WTC11 (cell line): ENCODE measurements around the gene VTI1A. TPM values are rescaled to one million over a fixed set of nuclear protein-coding genes. Genes with fewer than 3 reads are reported as not detected.

Source experiments
- ATAC-seq: fragments of 200-7000 bp; cut with Tn5 transposase; 2 replicates; pipeline ENCODE4 v1.10.0; 2021; ENCODE audit warnings: mild to moderate bottlenecking, moderate library complexity
- CTCF ChIA-PET: fragments of 300-600 bp; sonication (Branson Sonifier 250); formaldehyde crosslinking; loops from one replicate; lab custom pipeline; 2021; ENCODE audit warnings: antibody characterized with exemption; lab: Charles Lee
- POLR2A ChIA-PET: fragments of 350-600 bp; sonication (Branson Sonifier 250); formaldehyde crosslinking; loops from one replicate; lab custom pipeline; 2021; ENCODE audit warnings: antibody characterized with exemption; lab: Charles Lee
- DNase-seq: peaks from one replicate; pipeline ENCODE4 v3.0.0; 2021; ENCODE audit warnings: low spot score
- H3K27ac Mint-ChIP-seq: 2 replicates; pipeline ENCODE4 v1.8.0; 2021; ENCODE audit warnings: mixed read lengths
- H3K27me3 Mint-ChIP-seq: 2 replicates; pipeline ENCODE4 v1.8.0; 2021; ENCODE audit warnings: low read depth, mild to moderate bottlenecking, moderate library complexity, mixed read lengths
- H3K36me3 Mint-ChIP-seq: 2 replicates; pipeline ENCODE4 v1.8.0; 2021; ENCODE audit warnings: mixed read lengths
- H3K4me1 Mint-ChIP-seq: 2 replicates; pipeline ENCODE4 v1.8.0; 2022; ENCODE audit warnings: mixed read lengths
- H3K4me3 Mint-ChIP-seq: 2 replicates; pipeline ENCODE4 v1.8.0; 2021; ENCODE audit warnings: mild to moderate bottlenecking, moderate library complexity, mixed read lengths
- H3K9me3 Mint-ChIP-seq: 2 replicates; pipeline ENCODE4 v1.8.0; 2021; ENCODE audit warnings: mixed read lengths
- ARID4B ChIP-seq: sonication (generic); formaldehyde crosslinking; IDR thresholded peaks from 2 replicates; pipeline ENCODE4 v1.8.0; 2023; ENCODE audit warnings: missing genetic modification reagents, mild to moderate bottlenecking, borderline replicate concordance
- ATF3 ChIP-seq: sonication (generic); formaldehyde crosslinking; conservative IDR thresholded peaks from 2 replicates; pipeline ENCODE4 v1.8.1; 2022; ENCODE audit warnings: mild to moderate bottlenecking, missing genetic modification reagents
- E2F1 ChIP-seq: sonication (generic); formaldehyde crosslinking; IDR thresholded peaks from 2 replicates; pipeline ENCODE4 v1.8.0; 2022; ENCODE audit warnings: mild to moderate bottlenecking, missing genetic modification reagents
- E2F4 ChIP-seq: sonication (generic); formaldehyde crosslinking; IDR thresholded peaks from 2 replicates; pipeline ENCODE4 v1.8.1; 2022; ENCODE audit warnings: low read depth, mild to moderate bottlenecking, moderate library complexity, missing genetic modification reagents, borderline replicate concordance
- EMX1 ChIP-seq: fragments of 250-450 bp; sonication (Bioruptor Pico); IDR thresholded peaks from 2 replicates; pipeline ENCODE4 v1.8.0; 2021; ENCODE audit warnings: mild to moderate bottlenecking
- FOXK1 ChIP-seq: sonication (generic); formaldehyde crosslinking; IDR thresholded peaks from 2 replicates; pipeline ENCODE4 v1.8.0; 2022; ENCODE audit warnings: mild to moderate bottlenecking, moderate library complexity, missing genetic modification reagents
- JUN ChIP-seq: sonication (generic); formaldehyde crosslinking; IDR thresholded peaks from 2 replicates; pipeline ENCODE4 v1.8.0; 2023; ENCODE audit warnings: mild to moderate bottlenecking, missing genetic modification reagents
- MAX ChIP-seq: sonication (generic); formaldehyde crosslinking; IDR thresholded peaks from 2 replicates; pipeline ENCODE4 v1.8.0; 2022; ENCODE audit warnings: mild to moderate bottlenecking, missing genetic modification reagents
- MLX ChIP-seq: sonication (generic); formaldehyde crosslinking; IDR thresholded peaks from 2 replicates; pipeline ENCODE4 v1.8.1; 2023; ENCODE audit warnings: mild to moderate bottlenecking, missing genetic modification reagents, moderate library complexity
- MYBL2 ChIP-seq: sonication (generic); formaldehyde crosslinking; IDR thresholded peaks from 2 replicates; pipeline ENCODE4 v1.8.1; 2023; ENCODE audit warnings: mild to moderate bottlenecking, moderate library complexity, missing genetic modification reagents
- NFE2L1 ChIP-seq: sonication (generic); formaldehyde crosslinking; IDR thresholded peaks from 2 replicates; pipeline ENCODE4 v1.8.1; 2023; ENCODE audit warnings: missing genetic modification reagents
- NR2C2 ChIP-seq: sonication (generic); formaldehyde crosslinking; IDR thresholded peaks from 2 replicates; pipeline ENCODE4 v1.8.0; 2022; ENCODE audit warnings: mild to moderate bottlenecking, missing genetic modification reagents
- PRDM15 ChIP-seq: sonication (generic); formaldehyde crosslinking; IDR thresholded peaks from 2 replicates; pipeline ENCODE4 v1.8.0; 2022; ENCODE audit warnings: missing genetic modification reagents
- RORB ChIP-seq: fragments of 250-450 bp; sonication (Bioruptor Pico); IDR thresholded peaks from 2 replicates; pipeline ENCODE4 v1.9.0; 2021; ENCODE audit warnings: mild to moderate bottlenecking
- STAT6 ChIP-seq: sonication (generic); formaldehyde crosslinking; conservative IDR thresholded peaks from 2 replicates; pipeline ENCODE4 v1.8.1; 2023; ENCODE audit warnings: mild to moderate bottlenecking, low read depth, missing genetic modification reagents, moderate library complexity
- ZNF138 ChIP-seq: sonication (generic); formaldehyde crosslinking; conservative IDR thresholded peaks from 2 replicates; pipeline ENCODE4 v1.8.1; 2022; ENCODE audit warnings: mild to moderate bottlenecking, moderate library complexity, missing genetic modification reagents
- ZNF263 ChIP-seq: sonication (generic); formaldehyde crosslinking; IDR thresholded peaks from 2 replicates; pipeline ENCODE4 v1.8.1; 2022; ENCODE audit warnings: low read depth, mild to moderate bottlenecking, moderate library complexity, missing genetic modification reagents
- ZNF425 ChIP-seq: fragments of 250-450 bp; sonication (Bioruptor Pico); conservative IDR thresholded peaks from 2 replicates; pipeline ENCODE4 v1.9.0; 2021; ENCODE audit warnings: mild to moderate bottlenecking
- total RNA-seq: library from RNA; stranded (reverse); gene quantifications from 3 replicates; pipeline ENCODE4 v1.2.3, GENCODE V29; 2021

VTI1A gene
- total RNA-seq, 1 experiment from 2014 or later = 20.1 TPM

- TF ChIP-seq ZNF263 (CRISPR knock-in tag) (no peak), MYBL2 (CRISPR knock-in tag) (no peak), FOXK1 (CRISPR knock-in tag) (no peak), ATF3 (CRISPR knock-in tag) (no peak), ARID4B (CRISPR knock-in tag) (no peak), NFE2L1 (CRISPR knock-in tag) (no peak), EMX1 (CRISPR knock-in tag) (no peak), RORB (CRISPR knock-in tag) (no peak), NR2C2 (no peak), MAX (CRISPR knock-in tag) (no peak), E2F4 (CRISPR knock-in tag) (no peak)
Measured at GRCh38 chr10:112492736-112493135, 45.7 kb downstream of the VTI1A start (continued).

- Mint-ChIP-seq H3K4me1 (no peaks in the 10 kb centered on the region), H3K36me3 (no peaks in the 10 kb centered on the region), H3K9me3 (no peaks in the 10 kb centered on the region), H3K4me3 (no peak overlapping the region), H3K27ac (no peak overlapping the region), H3K27me3 (no peaks in the 10 kb centered on the region)
- ChIA-PET POLR2A (no interaction called here), CTCF (interaction anchor here (0.9 to 1.2 kb wide), 2 partner anchors 25 to 888 kb away, joined by 3 read pairs; no protein-coding TSS in a partner anchor)
- ATAC-seq (no peak), DNase-seq (no peak)
- TF ChIP-seq STAT6 (CRISPR knock-in tag) (no peak), E2F1 (CRISPR knock-in tag) (no peak), MLX (no peak), ZNF138 (CRISPR knock-in tag) (no peak), PRDM15 (CRISPR knock-in tag) (no peak), ZNF425 (no peak), JUN (CRISPR knock-in tag) (no peak)
Measured at GRCh38 chr10:112497347-112497950, 50.4 kb downstream of the VTI1A start.
